GM18909 (cell line): ENCODE data around the gene C17orf114.

Source experiments
- ATAC-seq: cut with Tn5 transposase; IDR thresholded peaks from one replicate; pipeline ENCODE4 v1.9.1; 2021; ENCODE audit warnings: mild to moderate bottlenecking; ENCODE audit not compliant: unreplicated experiment, poor library complexity

Gene C17orf114

DNA sequence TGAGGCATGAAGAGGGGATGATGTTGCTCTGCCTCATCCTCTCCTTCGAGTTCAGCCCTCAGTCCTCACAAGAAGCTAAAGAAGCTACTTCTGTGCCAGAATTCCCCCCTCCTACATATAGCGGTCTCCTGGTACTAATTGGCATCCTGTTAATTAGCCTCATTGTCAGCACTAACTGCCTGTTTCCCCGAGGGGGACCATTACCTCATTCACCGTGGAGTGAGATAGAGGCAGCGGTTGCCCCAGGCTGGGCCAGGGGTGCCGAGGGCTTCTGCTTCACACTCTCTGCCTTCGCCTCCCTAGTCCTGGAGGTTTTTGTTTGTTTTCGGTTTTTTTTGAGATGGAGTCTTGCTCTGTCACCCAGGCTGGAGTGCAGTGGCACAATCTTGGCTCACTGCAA lies 25.3 kb upstream of the C17orf114 start:
- ATAC-seq: no peak

DNA sequence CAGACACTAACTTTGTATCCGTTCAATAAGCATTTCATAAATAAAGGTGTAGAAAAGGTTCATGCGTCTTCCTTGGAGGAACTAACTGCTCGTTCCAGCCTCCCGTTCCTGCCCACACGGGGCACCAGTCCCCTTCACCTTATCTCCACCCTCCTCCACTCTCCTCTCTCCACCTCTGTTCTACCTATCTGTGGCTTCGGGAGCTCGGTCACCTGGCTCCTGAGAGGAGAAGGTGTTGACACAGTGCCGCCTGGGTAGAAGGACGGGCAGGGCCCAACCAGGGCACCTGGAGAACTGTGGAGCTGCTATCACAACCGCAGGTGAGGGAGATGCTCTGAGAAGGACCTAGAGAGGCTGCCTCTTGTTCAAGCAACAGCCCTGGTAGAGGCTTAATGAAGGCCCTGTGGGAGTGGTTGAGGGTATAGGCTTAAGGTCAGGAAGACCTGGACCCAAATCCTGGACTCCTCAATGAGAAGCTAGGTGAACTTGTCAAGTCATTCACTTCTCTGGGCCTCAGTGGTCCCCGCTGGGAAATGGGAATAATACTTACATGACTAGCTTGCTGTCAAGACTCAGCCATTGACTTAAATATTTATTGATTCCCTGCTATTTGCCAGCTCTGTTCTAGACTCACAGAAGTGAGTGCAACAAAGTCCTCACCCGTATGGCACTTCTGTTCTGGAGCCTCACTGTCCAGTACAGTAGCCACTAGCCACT lies 21.4 kb upstream of the C17orf114 start:
- ATAC-seq: no peak

DNA sequence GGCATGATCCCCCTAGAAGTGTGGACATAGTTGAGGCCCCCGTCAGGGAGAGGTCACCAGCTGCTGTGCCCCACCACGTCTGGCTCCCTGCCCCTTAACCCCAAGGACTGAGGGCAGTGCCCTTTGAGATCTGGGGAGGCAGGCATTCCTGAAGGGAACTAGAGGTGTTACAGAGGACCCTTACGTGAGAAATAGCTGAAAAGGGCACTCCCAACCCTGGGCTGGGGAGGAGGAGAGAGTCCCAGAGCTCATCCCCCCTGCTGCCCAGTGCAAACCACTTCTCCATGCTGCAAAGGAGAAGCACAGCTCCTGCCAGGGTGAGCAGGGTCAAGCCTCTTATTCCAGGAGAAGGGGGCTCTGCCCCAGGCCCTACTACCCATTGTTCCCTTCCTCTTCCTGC lies 20.7 kb upstream of the C17orf114 start:
- ATAC-seq: no peak

DNA sequence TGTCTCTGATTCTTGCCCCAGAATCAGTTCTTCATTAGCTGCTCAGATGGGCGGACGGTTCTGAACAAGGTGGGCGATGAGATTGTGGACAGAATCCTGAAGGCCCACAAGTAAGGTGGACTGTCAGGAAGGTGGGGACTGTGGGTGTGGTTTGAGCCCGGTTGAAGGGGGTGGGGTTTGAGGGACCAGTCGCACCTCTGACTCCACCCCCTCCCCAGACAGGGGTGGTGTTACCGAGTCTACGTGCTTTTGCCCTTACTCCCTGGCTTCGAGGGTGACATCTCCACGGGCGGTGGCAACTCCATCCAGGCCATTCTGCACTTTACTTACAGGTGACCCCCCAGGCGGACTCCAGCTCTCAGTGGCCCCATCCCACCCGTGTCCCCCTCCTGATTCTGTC lies 16.1 kb upstream of the C17orf114 start:
- no peak for ATAC-seq

DNA sequence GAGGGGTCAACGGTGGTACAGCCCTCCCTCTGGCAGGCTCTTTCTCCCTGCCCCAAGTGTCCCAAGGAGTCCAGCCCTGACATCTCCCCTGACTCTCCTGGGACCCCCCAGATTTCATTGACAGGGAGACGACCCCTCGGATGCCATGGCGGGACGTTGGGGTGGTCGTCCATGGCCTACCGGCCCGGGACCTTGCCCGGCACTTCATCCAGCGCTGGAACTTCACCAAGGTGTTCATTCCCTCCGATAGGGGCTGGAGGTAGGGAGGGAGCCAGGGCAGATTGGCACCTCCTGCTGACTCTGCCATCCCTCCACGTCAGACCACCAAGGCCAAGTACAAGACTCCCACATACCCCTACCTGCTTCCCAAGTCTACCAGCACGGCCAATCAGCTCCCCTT lies 14.7 kb upstream of the C17orf114 start:
- no peak for ATAC-seq

DNA sequence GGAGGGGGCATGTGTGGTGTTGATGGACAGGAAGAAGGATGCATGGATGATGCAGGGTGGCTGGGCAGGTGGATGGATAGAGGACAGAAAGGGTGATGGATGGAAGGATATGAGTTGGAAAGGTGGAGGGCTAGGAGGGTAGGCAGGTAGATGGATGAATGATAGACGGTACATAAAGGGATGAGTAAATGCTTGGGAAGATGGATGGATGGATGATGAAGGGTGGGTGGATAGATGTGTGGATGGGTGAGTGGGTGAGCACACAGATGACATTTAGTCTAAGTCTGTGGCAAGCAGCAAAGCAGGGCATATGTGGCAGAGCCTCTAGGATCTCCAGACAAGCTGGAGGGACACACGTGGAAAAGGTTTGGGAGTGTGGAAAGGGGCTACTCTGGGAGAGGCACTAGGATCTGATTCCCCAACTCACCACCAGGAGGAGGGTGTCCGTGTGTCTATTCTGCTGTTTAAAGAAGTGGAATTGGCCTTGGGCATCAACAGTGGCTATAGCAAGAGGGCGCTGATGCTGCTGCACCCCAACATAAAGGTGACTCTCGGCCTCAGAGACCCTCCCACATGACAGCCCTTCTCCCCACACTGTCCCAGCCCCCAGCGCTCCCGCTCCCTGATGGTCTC lies 13.0 kb upstream of the C17orf114 start:
- no peak for ATAC-seq

DNA sequence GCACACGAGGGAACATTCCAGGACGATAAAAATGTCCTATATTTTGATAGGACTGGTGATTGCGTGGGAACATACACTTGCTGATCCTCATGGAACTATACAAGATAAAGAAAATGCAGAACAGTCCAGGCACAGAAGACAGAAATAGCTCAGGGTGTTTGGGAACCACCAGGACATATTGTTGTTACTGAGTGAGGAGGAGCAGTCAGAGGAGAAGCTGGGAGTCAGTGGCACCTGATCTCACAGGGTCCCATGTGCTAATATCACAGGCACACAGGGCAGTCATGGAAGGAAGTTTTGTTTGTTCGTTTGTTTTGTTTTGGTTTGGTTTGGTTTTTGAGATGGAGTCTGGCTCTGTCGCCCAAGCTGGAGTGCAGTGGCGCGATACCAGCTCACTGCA lies 10.6 kb upstream of the C17orf114 start:
- no peak for ATAC-seq

DNA sequence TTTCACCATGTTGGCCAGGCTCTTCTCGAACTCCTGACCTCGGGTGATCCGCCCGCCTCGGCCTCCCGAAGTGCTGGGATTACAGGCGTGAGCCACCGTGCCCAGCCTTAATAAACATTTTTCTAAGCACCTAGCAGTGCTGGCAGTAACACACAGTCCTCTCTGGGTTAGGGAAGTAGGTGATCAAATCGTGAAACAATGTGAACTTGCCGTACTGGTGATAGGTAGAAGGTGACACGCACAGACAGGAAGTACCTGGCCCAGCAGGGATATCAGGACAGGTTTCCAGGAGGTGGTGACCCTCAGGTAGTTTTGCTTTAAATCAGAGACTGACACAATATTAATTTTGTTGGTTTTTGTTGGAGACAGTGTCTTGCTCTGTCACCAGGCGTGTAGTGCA lies 9.3 kb upstream of the C17orf114 start:
- ATAC-seq: no peak

DNA sequence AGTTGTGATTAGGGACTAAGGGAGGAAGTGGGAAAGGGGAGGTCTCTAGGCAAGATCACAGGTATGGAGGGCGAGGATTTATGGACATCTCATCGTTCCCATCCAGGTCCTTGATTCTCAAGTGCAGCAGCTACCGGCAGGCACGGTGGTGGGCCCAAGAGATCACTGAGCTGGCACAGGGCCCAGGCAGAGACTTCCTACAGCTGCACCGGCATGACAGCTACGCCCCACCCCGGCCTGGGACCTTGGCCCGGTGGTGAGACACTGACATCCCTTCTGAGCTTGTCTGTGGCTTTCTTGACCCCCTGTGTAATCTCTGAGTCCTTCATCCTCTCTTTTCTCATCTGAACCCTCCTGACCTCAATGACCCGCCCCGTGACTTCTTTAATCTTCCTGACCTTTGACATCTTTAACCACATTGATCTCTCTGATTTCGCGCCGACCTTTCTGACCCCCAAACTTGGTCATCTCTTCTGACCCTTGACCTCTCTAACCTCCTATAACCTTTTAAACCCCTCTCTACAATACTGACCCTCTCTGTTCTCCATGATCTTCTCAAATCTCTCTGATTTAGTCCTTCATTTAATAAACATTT lies 8.7 kb upstream of the C17orf114 start:
- no peak for ATAC-seq

DNA sequence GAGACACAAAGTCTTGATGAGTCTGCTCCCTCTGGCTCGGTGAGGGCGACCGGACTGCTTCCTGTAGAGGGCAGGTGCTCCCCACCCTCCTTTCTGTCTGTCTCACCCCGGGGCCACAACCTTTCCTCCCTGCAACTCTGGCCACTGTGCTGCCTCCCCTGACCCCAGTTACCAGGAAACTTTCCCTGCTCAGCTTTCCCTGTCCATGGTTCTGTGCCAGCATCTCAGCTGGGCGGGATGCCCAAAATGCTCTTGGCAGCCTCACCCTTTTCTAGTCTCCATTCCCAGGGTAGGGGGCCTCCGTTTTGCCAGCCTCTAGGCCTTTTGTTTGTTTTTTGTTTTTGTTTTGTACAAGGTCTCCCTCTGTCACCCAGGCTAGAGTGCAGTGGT lies 6.2 kb upstream of the C17orf114 start:
- no peak for ATAC-seq

DNA sequence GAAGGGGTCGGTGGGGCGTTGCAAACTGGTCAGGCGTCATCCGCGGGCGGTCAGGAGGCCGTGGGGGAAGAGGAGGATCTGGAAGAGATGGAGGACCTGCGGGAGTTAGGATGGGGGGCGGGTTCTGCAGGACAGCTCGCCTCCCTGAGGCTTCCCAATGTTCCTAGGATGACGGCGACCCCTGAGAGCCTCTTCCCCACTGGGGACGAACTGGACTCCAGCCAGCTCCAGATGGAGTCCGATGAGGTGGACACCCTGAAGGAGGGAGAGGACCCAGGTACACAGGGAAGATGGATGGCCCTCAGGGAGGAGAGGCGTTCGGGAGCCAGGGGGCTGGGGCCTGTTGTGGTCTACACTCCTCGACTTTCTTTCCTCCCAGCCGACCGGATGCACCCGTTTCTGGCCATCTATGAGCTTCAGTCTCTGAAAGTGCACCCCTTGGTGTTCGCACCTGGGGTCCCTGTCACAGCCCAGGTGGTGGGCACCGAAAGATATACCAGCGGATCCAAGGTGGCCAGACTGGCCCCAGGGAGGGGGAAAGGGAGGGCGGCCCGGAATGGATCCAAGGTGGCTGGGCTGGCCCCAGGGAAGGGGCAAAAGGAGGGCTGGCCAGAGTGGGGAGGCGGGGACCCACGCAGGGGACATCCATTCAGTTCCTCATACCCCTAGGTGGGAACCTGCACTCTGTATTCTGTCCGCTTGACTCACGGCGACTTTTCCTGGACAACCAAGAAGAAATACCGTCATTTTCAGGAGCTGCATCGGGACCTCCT lies 5.7 kb upstream of the C17orf114 start:
- ATAC-seq: no peak

DNA sequence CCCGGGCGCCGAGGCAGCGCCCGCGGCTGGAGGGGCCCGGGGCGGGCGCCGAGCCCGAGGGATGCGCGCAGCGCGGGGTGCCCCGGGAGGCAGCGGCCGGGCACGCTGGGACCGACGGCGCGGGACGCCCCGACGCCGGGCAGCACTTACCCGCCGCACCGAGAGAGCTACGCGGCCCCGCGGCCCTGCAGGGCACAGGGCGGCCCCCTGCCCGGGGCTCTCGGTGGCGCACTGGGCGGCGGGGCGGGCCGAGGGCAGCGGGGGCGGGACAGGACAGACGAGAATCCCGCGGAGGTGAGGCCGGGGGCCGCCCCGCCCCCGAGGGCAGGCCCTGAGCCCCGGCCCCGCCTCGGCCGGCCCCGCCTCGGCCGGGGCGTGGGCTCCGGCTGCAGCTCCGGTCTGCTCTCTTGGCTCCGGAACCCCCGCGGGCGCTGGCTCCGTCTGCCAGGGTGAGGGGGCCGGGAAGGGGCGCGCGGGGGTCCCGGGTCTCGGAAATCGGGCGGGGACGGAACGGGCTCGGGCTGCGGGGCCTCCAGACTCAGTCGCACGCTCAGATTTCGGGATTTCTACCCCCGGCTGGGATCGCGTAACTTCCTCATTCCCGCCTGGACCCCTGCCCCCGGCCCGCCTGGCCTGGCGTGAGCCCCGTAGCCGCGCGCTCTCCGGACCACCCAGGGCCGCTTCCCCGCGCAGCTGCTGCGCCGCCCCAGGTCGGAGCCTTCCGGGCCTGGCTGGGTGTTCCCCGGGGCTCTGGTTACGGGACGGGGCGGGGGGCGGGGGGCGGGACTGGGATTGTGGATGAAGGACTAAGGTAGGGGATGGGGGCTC lies 4.9 kb upstream of the C17orf114 start, which contains the start of gene PLD2:
Gene PLD2, plus strand, starts transcription at position 376 of the 828 bp plus-strand sequence. CDS start 621 bp downstream, outside the sequence.
- ATAC-seq: peak; percentile 91

DNA sequence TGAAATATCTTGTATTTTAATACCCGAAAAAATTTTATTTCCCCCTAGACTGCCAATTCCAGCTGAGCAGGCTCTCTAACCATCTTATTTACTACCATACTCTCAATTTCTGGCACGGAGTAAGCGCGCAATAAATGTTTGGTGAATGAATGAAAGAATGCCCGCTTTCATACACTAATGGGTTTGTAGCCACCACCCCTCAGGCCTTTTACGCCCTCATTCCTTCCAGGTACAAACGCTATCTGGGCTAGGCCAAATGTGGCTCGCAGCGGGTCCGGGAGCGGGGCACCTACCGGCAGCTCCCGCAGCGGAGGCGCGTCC lies 4.3 kb upstream of the C17orf114 start:
- ATAC-seq: no peak

DNA sequence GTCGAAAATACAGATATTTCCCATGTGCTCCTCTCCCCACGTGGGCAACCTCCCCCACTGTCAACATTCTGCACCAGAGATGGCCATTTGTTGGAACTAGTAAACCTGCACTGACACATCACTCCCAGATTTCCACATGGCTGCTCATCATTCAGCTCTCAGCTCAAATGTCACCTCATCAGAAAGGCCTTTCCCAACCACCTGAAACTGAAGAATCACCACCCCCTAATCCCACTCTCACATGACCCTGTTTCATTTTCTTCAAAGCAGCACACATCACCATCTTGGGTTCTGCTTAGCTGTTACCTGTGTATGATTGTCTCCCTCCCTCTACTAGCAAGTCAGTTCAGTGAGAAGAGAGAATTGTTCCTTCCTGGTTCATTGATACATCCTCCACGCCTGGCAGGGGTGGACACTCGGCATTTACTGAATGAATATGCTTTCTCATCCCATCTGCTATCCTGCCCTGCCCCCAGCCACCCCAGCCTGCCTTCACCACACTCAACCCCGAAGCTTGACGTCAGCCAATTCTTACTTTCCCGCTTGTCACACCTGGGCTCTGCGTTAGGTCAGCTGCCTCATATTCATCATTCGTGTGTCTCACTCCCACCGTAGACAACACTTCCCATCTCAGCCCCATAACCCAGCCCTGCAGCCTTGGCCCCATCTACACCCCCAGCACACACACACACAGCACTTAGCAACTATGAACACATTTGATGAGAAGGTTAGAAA lies 1.5 kb downstream of the C17orf114 start:
- no peak for ATAC-seq

DNA sequence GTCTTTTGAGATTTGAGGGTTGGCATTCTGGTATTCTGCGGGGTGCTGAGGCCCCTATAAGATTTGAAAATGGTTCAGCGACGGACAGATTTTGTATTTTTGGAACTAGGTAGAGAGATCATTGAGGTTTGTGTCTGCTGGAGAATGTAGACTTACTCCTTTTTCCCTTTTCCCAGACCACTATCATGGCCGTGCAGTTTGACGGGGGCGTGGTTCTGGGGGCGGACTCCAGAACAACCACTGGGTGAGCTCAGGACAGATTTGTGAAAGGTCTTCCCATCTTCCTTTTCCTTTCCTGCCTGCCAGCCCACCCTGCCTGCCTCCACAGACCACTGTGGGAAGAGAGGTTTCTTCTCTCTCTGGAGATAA lies 5.6 kb downstream of the C17orf114 start:
- ATAC-seq: peak; percentile 3

DNA sequence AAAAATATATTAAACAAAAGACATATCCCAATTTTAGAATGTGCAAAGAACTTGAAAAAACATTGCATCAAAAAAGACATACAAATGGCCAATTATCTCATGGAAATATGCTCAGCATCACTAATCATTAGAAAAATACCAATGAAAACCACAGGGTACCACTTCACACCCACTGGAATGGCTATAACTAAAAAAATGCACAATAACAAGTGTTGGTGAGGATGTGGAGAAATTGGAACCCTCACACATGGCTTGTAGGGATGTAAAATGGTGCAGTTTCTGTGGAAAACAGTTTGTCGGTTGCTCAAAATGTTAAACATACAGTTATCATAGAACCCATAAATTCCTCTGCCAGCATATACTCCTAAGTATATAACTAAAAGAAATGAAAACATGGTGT lies 7.0 kb downstream of the C17orf114 start:
- ATAC-seq: no peak

DNA sequence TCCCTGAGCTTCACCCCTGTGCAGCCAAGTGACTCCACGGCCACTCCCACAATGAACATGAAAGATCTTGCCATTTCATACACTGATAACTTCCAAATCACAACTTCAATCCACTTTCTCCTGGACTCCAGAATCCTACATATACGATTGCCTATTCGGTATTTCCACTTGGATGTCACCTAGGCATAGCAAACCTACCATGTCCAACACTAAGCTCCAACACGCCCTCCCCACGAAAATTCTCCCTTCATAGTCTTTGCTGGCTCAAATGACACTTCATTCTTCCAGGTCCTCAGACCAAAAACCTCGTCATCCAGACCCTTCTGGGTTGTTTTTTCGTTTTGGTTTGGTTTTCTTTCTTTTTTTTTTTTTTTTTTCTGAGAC lies 11.4 kb downstream of the C17orf114 start:
- no peak for ATAC-seq

DNA sequence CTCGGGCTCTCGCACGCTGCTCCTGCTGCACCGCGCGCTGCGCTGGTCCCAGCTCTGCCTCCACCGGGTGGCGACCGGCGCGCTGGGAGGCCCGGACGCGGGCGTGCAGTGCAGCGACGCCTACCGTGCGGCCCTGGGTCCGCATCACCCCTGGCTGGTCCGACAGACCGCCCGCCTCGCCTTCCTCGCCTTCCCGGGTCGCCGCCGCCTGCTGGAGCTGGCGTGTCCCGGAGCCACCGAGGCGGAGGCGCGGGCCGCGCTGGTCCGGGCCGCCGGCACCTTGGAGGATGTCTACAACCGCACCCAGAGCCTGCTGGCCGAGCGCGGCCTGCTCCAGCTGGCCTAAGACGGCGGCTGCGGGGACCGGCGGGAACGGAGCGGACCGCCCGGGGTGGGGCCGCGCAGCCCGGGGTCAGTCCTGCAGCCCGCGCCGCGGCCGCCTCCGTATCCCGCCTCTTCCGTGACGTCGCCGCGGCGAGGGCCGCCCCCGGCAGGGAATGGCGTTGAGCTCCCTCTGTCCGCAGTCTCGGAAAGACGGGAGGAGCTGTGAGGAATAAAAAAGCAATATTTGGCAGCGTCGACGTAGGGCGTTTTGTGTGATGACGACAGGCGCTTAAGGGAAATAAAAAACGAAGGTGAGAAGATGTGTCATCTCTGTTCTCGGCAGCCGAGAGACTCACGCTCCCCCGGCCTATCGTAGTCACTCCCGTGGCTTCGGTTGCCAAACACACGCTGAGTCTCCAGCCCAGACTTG lies 12.0 kb downstream of the C17orf114 start:
- ATAC-seq: peak; percentile 93

DNA sequence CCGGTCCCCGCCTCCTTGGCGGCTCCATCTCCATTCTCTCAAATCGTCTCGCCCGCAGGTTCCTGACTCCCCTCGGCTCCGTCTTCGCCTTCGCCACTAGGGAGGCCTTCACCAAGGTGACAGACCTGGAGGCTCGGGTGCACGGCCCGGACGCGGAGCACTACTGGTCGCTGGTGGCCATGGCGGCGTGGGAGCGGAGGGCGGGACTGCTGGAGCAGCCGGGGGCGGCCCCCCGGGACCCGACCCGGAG lies 12.5 kb downstream of the C17orf114 start:
- ATAC-seq: no peak
